GM10248 (cell line): Measurements from ENCODE around the gene SRPK2.
"Not testable (repeated sequence)": the region's sequence is repeated elsewhere in the genome, so short reads cannot be mapped to it uniquely, and the experiment has no call there.

Source experiments
- CTCF ChIA-PET: fragments of 300-600 bp; sonication (Branson Sonifier 250); formaldehyde crosslinking; extraction: SDS; loops from one replicate; lab custom pipeline; 2021; ENCODE audit warnings: antibody characterized with exemption; lab: Yijun Ruan, JAX
- POLR2A ChIA-PET: fragments of 350-650 bp; sonication (Branson Sonifier 250); formaldehyde crosslinking; extraction: SDS; loops from one replicate; lab custom pipeline; 2020; ENCODE audit warnings: antibody characterized with exemption; lab: Yijun Ruan, JAX
- DNase-seq: peaks from one replicate; pipeline ENCODE4 v3.0.0; 2012; ENCODE audit errors: extremely low spot score
- TF ChIP-seq, protein P1 (sequence below): IDR thresholded peaks from 2 replicates; pipeline ENCODE4 v1.5.1; 2012; ENCODE audit warnings: mild to moderate bottlenecking, low read depth; ENCODE audit errors: extremely low read depth, missing control alignments, control extremely low read depth

Gene SRPK2

DNA sequence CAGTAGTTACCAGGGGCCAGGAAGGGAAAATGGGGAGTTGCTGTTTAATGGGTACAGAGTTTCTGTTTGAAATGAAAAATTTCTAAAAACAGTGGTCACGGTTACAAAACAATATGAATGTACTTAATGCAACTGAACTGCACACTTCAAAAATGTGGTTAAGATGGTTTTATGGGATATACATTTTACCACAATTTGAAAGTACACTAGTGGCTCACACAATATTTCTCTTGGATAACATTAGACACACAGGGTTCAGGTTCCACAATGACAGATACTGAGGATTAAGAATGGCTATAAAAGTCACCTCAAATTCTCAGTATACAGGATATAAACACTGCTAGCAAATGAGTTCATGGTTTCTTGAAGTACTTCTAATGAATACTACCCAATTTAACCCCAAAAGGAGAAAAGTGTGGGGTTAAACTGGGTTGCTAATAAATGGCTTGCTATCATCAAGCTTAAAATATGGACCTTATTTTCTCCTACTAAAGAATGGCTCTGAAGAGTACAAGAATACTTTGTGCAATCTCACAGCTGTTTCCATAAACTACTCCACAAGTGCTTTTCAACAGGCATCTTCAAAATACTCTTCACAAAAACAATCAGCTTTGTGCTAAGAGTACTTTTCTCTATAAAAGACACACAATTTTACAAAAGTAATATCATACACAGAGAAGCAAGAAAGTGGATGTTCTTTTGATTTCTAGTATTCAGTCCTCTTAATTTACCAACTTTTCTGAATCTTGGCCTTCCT is 92.9 kb downstream of the SRPK2 start:
- POLR2A ChIA-PET, result no interaction called here
- CTCF ChIA-PET, result no interaction called here

DNA sequence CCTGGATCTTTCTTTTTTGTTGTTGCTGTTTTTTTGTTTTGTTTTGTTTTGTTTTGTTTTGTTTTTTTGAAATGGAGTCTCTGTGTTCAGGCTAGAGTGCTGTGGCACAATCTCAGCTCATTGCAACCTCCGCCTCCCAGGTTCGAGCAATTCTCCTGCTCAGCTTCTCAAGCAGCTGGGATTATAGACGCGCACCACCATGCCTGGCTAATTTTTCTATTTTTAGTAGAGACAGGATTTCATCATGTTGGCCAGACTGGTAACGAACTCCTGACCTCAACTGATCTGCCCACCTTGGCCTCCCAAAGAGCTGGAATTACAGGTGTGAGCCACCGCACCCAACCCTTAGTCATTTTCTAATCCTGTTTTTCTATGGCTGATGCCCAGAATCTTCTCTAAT is 94.2 kb downstream of the SRPK2 start:
- POLR2A ChIA-PET, DNase-seq: not testable (repeated sequence)
- CTCF ChIA-PET, result interaction anchor here (0.9 to 1.1 kb wide), 2 partner anchors 9 to 14 kb away, joined by 3 read pairs; no protein-coding TSS in a partner anchor

More for the DNA sequence above, 92.9 kb downstream of the SRPK2 start:
- TF ChIP-seq, protein P1, sequence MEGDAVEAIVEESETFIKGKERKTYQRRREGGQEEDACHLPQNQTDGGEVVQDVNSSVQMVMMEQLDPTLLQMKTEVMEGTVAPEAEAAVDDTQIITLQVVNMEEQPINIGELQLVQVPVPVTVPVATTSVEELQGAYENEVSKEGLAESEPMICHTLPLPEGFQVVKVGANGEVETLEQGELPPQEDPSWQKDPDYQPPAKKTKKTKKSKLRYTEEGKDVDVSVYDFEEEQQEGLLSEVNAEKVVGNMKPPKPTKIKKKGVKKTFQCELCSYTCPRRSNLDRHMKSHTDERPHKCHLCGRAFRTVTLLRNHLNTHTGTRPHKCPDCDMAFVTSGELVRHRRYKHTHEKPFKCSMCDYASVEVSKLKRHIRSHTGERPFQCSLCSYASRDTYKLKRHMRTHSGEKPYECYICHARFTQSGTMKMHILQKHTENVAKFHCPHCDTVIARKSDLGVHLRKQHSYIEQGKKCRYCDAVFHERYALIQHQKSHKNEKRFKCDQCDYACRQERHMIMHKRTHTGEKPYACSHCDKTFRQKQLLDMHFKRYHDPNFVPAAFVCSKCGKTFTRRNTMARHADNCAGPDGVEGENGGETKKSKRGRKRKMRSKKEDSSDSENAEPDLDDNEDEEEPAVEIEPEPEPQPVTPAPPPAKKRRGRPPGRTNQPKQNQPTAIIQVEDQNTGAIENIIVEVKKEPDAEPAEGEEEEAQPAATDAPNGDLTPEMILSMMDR, result no peak
- DNase-seq, result no peak

DNA sequence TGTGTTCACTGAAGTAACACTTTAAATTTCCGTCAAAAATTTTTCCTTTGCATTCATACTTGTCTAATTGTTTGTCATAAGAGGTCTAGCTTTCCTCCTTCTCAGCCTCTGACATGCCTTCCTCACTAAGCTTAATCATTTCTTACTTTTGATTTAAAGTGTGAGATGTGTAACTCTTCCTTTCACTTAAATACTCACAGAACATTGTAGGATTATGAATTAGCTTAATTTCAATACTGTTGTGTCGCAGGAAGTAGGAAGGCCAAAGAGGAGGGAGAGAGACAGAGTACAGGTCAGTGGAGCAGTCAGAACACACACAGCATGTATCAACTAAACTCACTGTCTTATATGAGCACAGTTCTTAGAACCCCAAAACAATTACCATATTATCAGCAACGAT is 99.0 kb downstream of the SRPK2 start:
- CTCF ChIA-PET, result no interaction called here
- TF ChIP-seq, protein P1, result no peak
- no peak for DNase-seq
- POLR2A ChIA-PET, result no interaction called here

DNA sequence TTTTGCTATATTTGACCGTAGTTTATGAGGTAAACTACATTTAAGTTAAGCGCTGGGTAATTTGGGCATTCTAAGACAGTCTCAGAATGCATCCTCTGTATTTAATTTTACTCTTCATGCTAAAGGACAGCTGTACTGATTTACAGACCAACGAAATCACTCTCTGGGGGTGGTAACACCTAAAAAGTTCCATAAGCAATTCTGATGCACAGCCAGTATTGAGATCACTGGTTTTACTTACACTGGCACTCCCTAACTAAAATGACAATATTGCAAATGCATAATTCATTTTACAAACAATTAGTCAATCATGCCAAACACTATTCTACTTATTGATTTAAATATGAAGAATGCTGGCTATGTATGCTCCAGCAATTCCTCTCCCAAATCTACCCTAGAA is 102.3 kb downstream of the SRPK2 start:
- TF ChIP-seq, protein P1, result no peak
- ChIA-PET CTCF (no interaction called here), POLR2A (no interaction called here)
- DNase-seq, result no peak

DNA sequence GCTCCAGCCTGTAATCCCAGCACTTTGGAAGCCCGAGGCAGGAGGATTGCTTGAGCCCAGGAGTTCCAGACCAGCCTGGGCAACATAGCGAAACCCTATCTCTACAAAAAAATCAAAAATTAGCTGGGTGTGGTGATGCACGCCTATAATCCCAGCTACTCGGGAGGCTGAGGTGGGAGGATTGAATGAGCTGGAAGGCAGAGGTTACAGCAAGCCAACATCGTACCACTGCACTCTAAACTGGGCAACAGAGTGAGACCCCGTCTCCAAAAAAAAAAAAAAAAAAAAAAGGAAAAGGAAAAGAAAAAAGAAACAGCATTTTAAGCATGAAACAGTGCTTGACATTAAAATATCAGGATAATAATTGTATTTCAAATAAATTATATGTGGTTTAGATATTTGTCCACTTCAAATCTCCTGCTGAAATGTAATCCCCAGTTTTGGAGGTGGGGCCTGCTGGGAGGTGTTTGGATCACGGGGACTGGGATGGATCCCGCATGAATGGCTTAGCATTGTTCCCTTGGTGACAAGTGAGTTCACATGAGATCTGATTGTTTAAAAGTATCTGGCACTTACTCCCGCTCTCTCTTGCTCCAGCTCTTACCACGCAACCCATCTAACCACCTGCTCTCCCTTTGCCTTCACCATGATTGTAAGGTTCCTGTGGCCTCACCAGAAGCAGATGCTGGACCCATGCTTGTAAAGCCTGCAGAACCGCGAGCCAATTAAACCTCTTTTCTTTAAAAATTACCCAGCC is 103.4 kb downstream of the SRPK2 start:
- TF ChIP-seq, protein P1, result no peak
- CTCF ChIA-PET, result interaction anchor here (0.8 to 1.2 kb wide), 4 partner anchors 9 to 18 kb away, joined by 3 read pairs; no protein-coding TSS in a partner anchor
- POLR2A ChIA-PET, result no interaction called here
- DNase-seq, result no peak

DNA sequence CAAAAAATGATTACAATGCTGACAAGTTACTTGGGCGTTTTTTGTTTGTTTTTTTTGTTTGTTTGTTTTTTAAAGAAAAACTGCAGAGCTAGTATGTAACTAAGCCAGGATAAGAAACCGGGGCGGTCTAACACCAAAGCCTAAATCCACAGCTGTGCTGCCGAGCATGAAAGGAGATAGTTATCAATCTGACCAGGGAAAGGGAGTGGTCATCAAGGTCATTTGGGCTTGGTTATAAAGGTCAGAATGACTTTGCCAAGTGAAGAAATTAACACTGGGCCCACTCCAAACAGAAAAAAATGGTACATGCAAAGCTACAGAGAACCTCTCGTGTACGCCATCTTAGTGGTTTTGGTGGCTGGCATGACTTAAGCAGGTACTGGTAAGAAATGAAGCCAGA is 104.7 kb downstream of the SRPK2 start:
- CTCF ChIA-PET, result interaction anchor here (0.9 to 1.2 kb wide), 4 partner anchors 9 to 14 kb away, joined by 3 read pairs; no protein-coding TSS in a partner anchor
- POLR2A ChIA-PET, result no interaction called here
- TF ChIP-seq, protein P1, result no peak
- no peak for DNase-seq

DNA sequence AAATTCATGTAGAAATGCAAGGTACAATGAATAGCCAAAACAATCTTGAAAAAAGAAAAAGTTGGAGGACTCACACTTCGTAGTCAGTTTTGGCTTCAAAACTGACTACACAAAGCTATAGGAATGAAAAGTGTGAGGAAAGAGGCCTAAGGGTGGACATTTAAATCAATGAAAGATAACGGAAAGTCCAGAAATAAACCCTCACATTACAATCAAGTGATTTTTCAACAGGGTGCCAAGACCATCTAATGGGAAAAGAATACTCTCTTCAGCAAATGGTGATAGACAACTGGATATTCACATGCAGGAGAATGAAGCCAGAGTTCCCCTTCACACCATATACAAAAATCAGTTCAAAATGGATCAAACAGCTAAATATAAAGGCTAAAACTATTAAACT is 106.8 kb downstream of the SRPK2 start:
- ChIA-PET POLR2A (no interaction called here), CTCF (no interaction called here)
- DNase-seq, result no peak
- TF ChIP-seq, protein P1, result no peak
